SK-N-SH treated with all-trans-retinoic acid at 6 μM for 48 hours (cell line): ENCODE data around the gene GAMT.

Experiments used
- ATAC-seq: fragments of 200-7000 bp; cut with Tn5 transposase; 3 replicates; pipeline ENCODE4 v1.9.1; 2020; ENCODE audit warnings: mild to moderate bottlenecking, moderate library complexity
- ARNTL ChIP-seq: fragments of 450-650 bp; formaldehyde crosslinking; IDR thresholded peaks from 2 replicates; pipeline ENCODE4 v1.5.0; 2020; ENCODE audit warnings: low read depth, mild to moderate bottlenecking, moderate library complexity, borderline replicate concordance
- CREB5 ChIP-seq: fragments of 250-450 bp; sonication (Bioruptor Pico); IDR thresholded peaks from 2 replicates; pipeline ENCODE4 v1.5.1; 2020; ENCODE audit warnings: low read depth, mild to moderate bottlenecking, moderate library complexity
- CSDC2 ChIP-seq: fragments of 250-450 bp; sonication (Bioruptor Pico); IDR thresholded peaks from 2 replicates; pipeline ENCODE4 v1.5.0; 2020; ENCODE audit warnings: mild to moderate bottlenecking, moderate library complexity
- CSRNP3 ChIP-seq: fragments of 250-450 bp; sonication (Bioruptor Pico); IDR thresholded peaks from 2 replicates; pipeline ENCODE4 v1.5.1; 2021; ENCODE audit warnings: mild to moderate bottlenecking, moderate library complexity
- ESRRG ChIP-seq: fragments of 250-450 bp; sonication (Bioruptor Pico); IDR thresholded peaks from 2 replicates; pipeline ENCODE4 v1.6.1; 2021; ENCODE audit warnings: mild to moderate bottlenecking
- GLIS3 ChIP-seq: fragments of 250-450 bp; sonication (Bioruptor Pico); IDR thresholded peaks from 2 replicates; pipeline ENCODE4 v1.5.0; 2020; ENCODE audit warnings: mild to moderate bottlenecking, moderate library complexity
- ISL1 ChIP-seq: fragments of 250-450 bp; sonication (Bioruptor Pico); IDR thresholded peaks from 2 replicates; pipeline ENCODE4 v2.1.2; 2022; ENCODE audit warnings: mild to moderate bottlenecking, moderate library complexity
- OSR1 ChIP-seq: fragments of 250-450 bp; sonication (Bioruptor Pico); IDR thresholded peaks from 2 replicates; pipeline ENCODE4 v1.8.0; 2022; ENCODE audit warnings: moderate library complexity, mild to moderate bottlenecking, inconsistent platforms
- POU6F1 ChIP-seq: fragments of 250-450 bp; sonication (Bioruptor Pico); IDR thresholded peaks from 2 replicates; pipeline ENCODE4 v1.8.0; 2021; ENCODE audit warnings: low read depth, mild to moderate bottlenecking, moderate library complexity, borderline replicate concordance
- PPARA ChIP-seq: fragments of 250-450 bp; sonication (Bioruptor Pico); IDR thresholded peaks from 2 replicates; pipeline ENCODE4 v1.5.0; 2020; ENCODE audit warnings: mild to moderate bottlenecking, borderline replicate concordance
- RARB ChIP-seq: fragments of 250-450 bp; sonication (Bioruptor Pico); IDR thresholded peaks from 2 replicates; pipeline ENCODE4 v1.8.0; 2021; ENCODE audit warnings: mild to moderate bottlenecking, moderate library complexity
- SNAI2 ChIP-seq: fragments of 250-450 bp; sonication (Bioruptor Pico); IDR thresholded peaks from 2 replicates; pipeline ENCODE4 v1.5.0; 2020; ENCODE audit warnings: mild to moderate bottlenecking, moderate library complexity
- TOX ChIP-seq: fragments of 250-450 bp; sonication (Bioruptor Pico); IDR thresholded peaks from 2 replicates; pipeline ENCODE4 v1.8.0; 2021; ENCODE audit warnings: mild to moderate bottlenecking, moderate library complexity, borderline replicate concordance
- TSHZ2 ChIP-seq: fragments of 250-450 bp; sonication (Bioruptor Pico); IDR thresholded peaks from 2 replicates; pipeline ENCODE4 v1.5.0; 2020; ENCODE audit warnings: mild to moderate bottlenecking, moderate library complexity
- ZC3H10 ChIP-seq: fragments of 250-450 bp; sonication (Bioruptor Pico); IDR thresholded peaks from 2 replicates; pipeline ENCODE4 v1.5.1; 2021; ENCODE audit warnings: mild to moderate bottlenecking, moderate library complexity
- ZFP3 ChIP-seq: fragments of 250-450 bp; sonication (Bioruptor Pico); IDR thresholded peaks from 2 replicates; pipeline ENCODE4 v1.5.0; 2020; ENCODE audit warnings: mild to moderate bottlenecking, moderate library complexity
- ZNF70 ChIP-seq: fragments of 450-650 bp; formaldehyde crosslinking; IDR thresholded peaks from 2 replicates; pipeline ENCODE4 v1.5.0; 2020; ENCODE audit warnings: mild to moderate bottlenecking, moderate library complexity
- ZNF8 ChIP-seq: fragments of 450-650 bp; formaldehyde crosslinking; IDR thresholded peaks from 2 replicates; pipeline ENCODE4 v1.5.0; 2020; ENCODE audit warnings: mild to moderate bottlenecking, moderate library complexity

The GAMT gene

GRCh38 chr19:1389033-1389940 is 12.1 kb downstream of the GAMT start:
- TF ChIP-seq ESRRG (CRISPR knock-in tag), result no peak
- no peak for TF ChIP-seq SNAI2 (CRISPR knock-in tag)
- TF ChIP-seq CSDC2 (CRISPR knock-in tag), result no peak
- TF ChIP-seq TSHZ2, result no peak
- TF ChIP-seq ZC3H10 (CRISPR knock-in tag), result no peak
- TF ChIP-seq RARB, result no peak
- TF ChIP-seq TOX (CRISPR knock-in tag), result no peak
- TF ChIP-seq ZNF70 (CRISPR knock-in tag), result no peak
- no peak for TF ChIP-seq CSRNP3
- TF ChIP-seq OSR1 (CRISPR knock-in tag), result no peak
- no peak for ATAC-seq

GRCh38 chr19:1388637-1389026 is 12.7 kb downstream of the GAMT start:
- no peak for TF ChIP-seq GLIS3 (CRISPR knock-in tag)
- TF ChIP-seq ZFP3 (CRISPR knock-in tag), result no peak
- TF ChIP-seq ZNF8, result no peak
- no peak for TF ChIP-seq CREB5 (CRISPR knock-in tag)
- no peak for TF ChIP-seq CSDC2 (CRISPR knock-in tag)
- TF ChIP-seq PPARA (CRISPR knock-in tag), result no peak
- no peak for TF ChIP-seq RARB
- TF ChIP-seq SNAI2 (CRISPR knock-in tag), result no peak
- TF ChIP-seq POU6F1 (CRISPR knock-in tag), result no peak
- no peak for TF ChIP-seq ZNF70 (CRISPR knock-in tag)
- TF ChIP-seq, all 23 proteins: peak for 0
- ATAC-seq, result no peak

- no peak for ATAC-seq
- TF ChIP-seq ZC3H10 (CRISPR knock-in tag) (no peak), OSR1 (CRISPR knock-in tag) (no peak), ZNF8 (no peak), TSHZ2 (no peak), ISL1 (no peak), CSDC2 (CRISPR knock-in tag) (no peak), ARNTL (CRISPR knock-in tag) (no peak), ZFP3 (CRISPR knock-in tag) (no peak)
These were observed 13.4 kb downstream of the GAMT start for GRCh38 chr19:1387684-1388636.
